SJSA1 (cell line): Measurements from ENCODE around the gene ASCL2. TPM values are rescaled to one million over a fixed set of nuclear protein-coding genes. Genes with fewer than 3 reads are reported as not detected.

ENCODE experiments used
- DNase-seq, 2 experiments: peaks; one replicate each; pipeline ENCODE4 v3.0.0-alpha.2; 2015 to 2020; ENCODE audit warnings: low spot score in 2 of 2, low read depth in 1 of 2
- H3K27ac ChIP-seq: fragments of 250-450 bp; sonication (Bioruptor Pico); 2 replicates; pipeline ENCODE4 v1.5.1; 2020; ENCODE audit warnings: mild to moderate bottlenecking, moderate library complexity
- H3K27me3 ChIP-seq: fragments of 250-450 bp; sonication (Bioruptor Pico); replicated peaks from 2 replicates; pipeline ENCODE4 v1.5.1; 2020; ENCODE audit warnings: mild to moderate bottlenecking, moderate library complexity
- H3K36me3 ChIP-seq: fragments of 250-450 bp; sonication (Bioruptor Pico); 2 replicates; pipeline ENCODE4 v1.5.1; 2020; ENCODE audit warnings: mild to moderate bottlenecking
- H3K4me1 ChIP-seq: fragments of 250-450 bp; sonication (Bioruptor Pico); replicated peaks from 2 replicates; pipeline ENCODE4 v1.6.1; 2021; ENCODE audit warnings: mild to moderate bottlenecking
- H3K4me3 ChIP-seq: fragments of 250-450 bp; sonication (Bioruptor Pico); 2 replicates; pipeline ENCODE4 v1.5.1; 2020; ENCODE audit warnings: mild to moderate bottlenecking
- H3K9me3 ChIP-seq: fragments of 250-450 bp; sonication (Bioruptor Pico); replicated peaks from 2 replicates; pipeline ENCODE4 v1.5.1; 2020; ENCODE audit warnings: mild to moderate bottlenecking
- total RNA-seq: library from RNA; depleted of rRNA; stranded (reverse); fragments of >200 nt; shearing (Covaris generic); gene quantifications from 2 replicates; pipeline ENCODE4 v1.2.3, GENCODE V29; 2014

ASCL2 gene
- total RNA-seq, 1 experiment from 2014 or later = not detected

GRCh38 chr11:2304506-2305139 is 34.2 kb upstream of the ASCL2 start:
- Histone ChIP-seq H3K27ac (no peak overlapping the region), H3K9me3 (no peaks in the 10 kb centered on the region), H3K27me3 (no peaks in the 10 kb centered on the region), H3K4me3 (no peak overlapping the region), H3K4me1 (peaks cover 62% of the 10 kb centered on the region), H3K36me3 (no peaks in the 10 kb centered on the region)
- DNase-seq = peak in 1 of 2 experiments; percentile 52

- Histone ChIP-seq H3K9me3 (no peaks in the 10 kb centered on the region), H3K4me3 (no peak overlapping the region), H3K4me1 (peaks cover 59% of the 10 kb centered on the region), H3K27me3 (no peaks in the 10 kb centered on the region), H3K27ac (no peak overlapping the region), H3K36me3 (no peaks in the 10 kb centered on the region)
- DNase-seq = peak in 1 of 2 experiments; percentile 48
These were observed 33.5 kb upstream of the ASCL2 start for GRCh38 chr11:2303627-2304505.

GRCh38 chr11:2302896-2303626 is 32.7 kb upstream of the ASCL2 start:
- Histone ChIP-seq H3K27me3 (no peaks in the 10 kb centered on the region), H3K4me1 (peaks cover 59% of the 10 kb centered on the region), H3K27ac (no peak overlapping the region), H3K4me3 (no peak overlapping the region), H3K9me3 (no peaks in the 10 kb centered on the region), H3K36me3 (no peaks in the 10 kb centered on the region)
- peak in 1 of 2 experiments; percentile 45 for DNase-seq

- no peaks in the 10 kb centered on the region for H3K9me3 ChIP-seq
- H3K4me1 ChIP-seq = peaks cover 52% of the 10 kb centered on the region
- H3K27me3 ChIP-seq = no peaks in the 10 kb centered on the region
- no peaks in the 10 kb centered on the region for H3K36me3 ChIP-seq
- no peak overlapping the region for H3K27ac ChIP-seq
- no peak overlapping the region for H3K4me3 ChIP-seq
- peak in 1 of 2 experiments; percentile 47 for DNase-seq
These were observed 32.0 kb upstream of the ASCL2 start for GRCh38 chr11:2302306-2302895.

GRCh38 chr11:2301631-2302305 is 31.4 kb upstream of the ASCL2 start, which contains the start of the genes C11orf21 and TSPAN32:
TSS of gene C11orf21 (minus strand) at chr11:2301918. CDS start at chr11:2301808, 110 bp downstream.
TSS of gene TSPAN32 (plus strand) at chr11:2302013. CDS start at chr11:2302150, 137 bp downstream.
- H3K4me3 ChIP-seq = no peak within 1 kb of the TSS

GRCh38 chr11:2300936-2301630 is 30.7 kb upstream of the ASCL2 start:
- Histone ChIP-seq H3K27me3 (no peaks in the 10 kb centered on the region), H3K9me3 (no peaks in the 10 kb centered on the region), H3K27ac (no peak overlapping the region), H3K4me1 (peaks cover 41% of the 10 kb centered on the region), H3K4me3 (no peak overlapping the region), H3K36me3 (no peaks in the 10 kb centered on the region)
- DNase-seq = peak in 1 of 2 experiments; percentile 47

More at GRCh38 chr11:2301631-2302305, 31.4 kb upstream of the ASCL2 start, which contains the start of the genes C11orf21 and TSPAN32:
- H3K27me3 ChIP-seq = no peaks in the 10 kb centered on the region
- H3K27ac ChIP-seq = no peak within 1 kb of the TSS
- peak in 1 of 2 experiments; percentile 57 for DNase-seq
- H3K4me1 ChIP-seq = peaks cover 46% of the 10 kb centered on the region
- H3K36me3 ChIP-seq = no peaks in the 10 kb centered on the region
- no peaks in the 10 kb centered on the region for H3K9me3 ChIP-seq

GRCh38 chr11:2300290-2300935 is 30.0 kb upstream of the ASCL2 start:
- DNase-seq = no peak
- peaks cover 34% of the 10 kb centered on the region for H3K4me1 ChIP-seq
- no peak overlapping the region for H3K4me3 ChIP-seq

GRCh38 chr11:2299773-2300172 is 29.4 kb upstream of the ASCL2 start:
- Histone ChIP-seq H3K27ac (no peak overlapping the region), H3K4me1 (peaks cover 28% of the 10 kb centered on the region), H3K9me3 (no peaks in the 10 kb centered on the region), H3K27me3 (no peaks in the 10 kb centered on the region), H3K36me3 (no peaks in the 10 kb centered on the region), H3K4me3 (no peak overlapping the region)
- no peak for DNase-seq

More at GRCh38 chr11:2300290-2300935, 30.0 kb upstream of the ASCL2 start:
- Histone ChIP-seq H3K36me3 (no peaks in the 10 kb centered on the region), H3K9me3 (no peaks in the 10 kb centered on the region), H3K27me3 (no peaks in the 10 kb centered on the region), H3K27ac (no peak overlapping the region)

- Histone ChIP-seq H3K4me1 (peaks cover 21% of the 10 kb centered on the region), H3K27ac (no peak overlapping the region), H3K4me3 (no peak overlapping the region), H3K9me3 (no peaks in the 10 kb centered on the region), H3K27me3 (no peaks in the 10 kb centered on the region), H3K36me3 (no peaks in the 10 kb centered on the region)
- peak in 1 of 2 experiments; percentile 50 for DNase-seq
These were observed 28.7 kb upstream of the ASCL2 start for GRCh38 chr11:2298795-2299761.

- H3K27me3 ChIP-seq = no peaks in the 10 kb centered on the region
- no peak overlapping the region for H3K4me3 ChIP-seq
- no peak overlapping the region for H3K27ac ChIP-seq
- no peaks in the 10 kb centered on the region for H3K9me3 ChIP-seq
- peak in 1 of 2 experiments; percentile 40 for DNase-seq
- H3K36me3 ChIP-seq = no peaks in the 10 kb centered on the region
- peaks cover 16% of the 10 kb centered on the region for H3K4me1 ChIP-seq
These were observed 27.9 kb upstream of the ASCL2 start for GRCh38 chr11:2298131-2298794.

GRCh38 chr11:2297623-2298030 is 27.2 kb upstream of the ASCL2 start:
- H3K36me3 ChIP-seq = no peaks in the 10 kb centered on the region
- DNase-seq = no peak
- no peak overlapping the region for H3K27ac ChIP-seq
- no peaks in the 10 kb centered on the region for H3K27me3 ChIP-seq
- peaks cover 12% of the 10 kb centered on the region for H3K4me1 ChIP-seq
- H3K4me3 ChIP-seq = no peak overlapping the region
- no peaks in the 10 kb centered on the region for H3K9me3 ChIP-seq
